ENCODE measurements around the gene SHROOM3.
"Not testable (repeated sequence)": the region's sequence is repeated elsewhere in the genome, so short reads cannot be mapped to it uniquely, and the experiment has no call there.

The SHROOM3 gene

GRCh38 chr4:76697129-76697803 is 262.2 kb downstream of the SHROOM3 start:
- no peak for DNase-seq (ENCODE audit: low read depth)

- no peak for DNase-seq (ENCODE audit: low read depth)
Measured at GRCh38 chr4:76698141-76698540, 263.1 kb downstream of the SHROOM3 start.

- no peak for DNase-seq (ENCODE audit: low read depth)
Measured at GRCh38 chr4:76699751-76700310, 264.8 kb downstream of the SHROOM3 start.

GRCh38 chr4:76702440-76703122 is 267.6 kb downstream of the SHROOM3 start:
- no peak for DNase-seq (ENCODE audit: low read depth)

- DNase-seq (ENCODE audit: low read depth): no peak
Measured at GRCh38 chr4:76703123-76703490, 268.1 kb downstream of the SHROOM3 start.

- no peak for DNase-seq (ENCODE audit: low read depth)
Measured at GRCh38 chr4:76703676-76704075, 268.6 kb downstream of the SHROOM3 start.

- DNase-seq (ENCODE audit: low read depth): no peak
Measured at GRCh38 chr4:76704133-76704881, 269.3 kb downstream of the SHROOM3 start.

- DNase-seq (ENCODE audit: low read depth): no peak
Measured at GRCh38 chr4:76705472-76705871, 270.4 kb downstream of the SHROOM3 start.

GRCh38 chr4:76706581-76706980 is 271.6 kb downstream of the SHROOM3 start:
- no peak for DNase-seq (ENCODE audit: low read depth)

- no peak for DNase-seq (ENCODE audit: low read depth)
Measured at GRCh38 chr4:76708971-76709771, 274.1 kb downstream of the SHROOM3 start.

- DNase-seq (ENCODE audit: low read depth): no peak
Measured at GRCh38 chr4:76709772-76710090, 274.7 kb downstream of the SHROOM3 start.

- DNase-seq (ENCODE audit: low read depth): no peak
Measured at GRCh38 chr4:76712564-76712963, 277.5 kb downstream of the SHROOM3 start.

GRCh38 chr4:76714226-76714625 is 279.2 kb downstream of the SHROOM3 start:
- DNase-seq (ENCODE audit: low read depth): no peak

GRCh38 chr4:76716020-76716419 is 281.0 kb downstream of the SHROOM3 start:
- no peak for DNase-seq (ENCODE audit: low read depth)

- no peak for DNase-seq (ENCODE audit: low read depth)
Measured at GRCh38 chr4:76716658-76717057, 281.6 kb downstream of the SHROOM3 start.

GRCh38 chr4:76717431-76717830 is 282.4 kb downstream of the SHROOM3 start:
- DNase-seq (ENCODE audit: low read depth): no peak

- no peak for DNase-seq (ENCODE audit: low read depth)
Measured at GRCh38 chr4:76718021-76718420, 283.0 kb downstream of the SHROOM3 start.

GRCh38 chr4:76718831-76719230 is 283.8 kb downstream of the SHROOM3 start:
- no peak for DNase-seq (ENCODE audit: low read depth)

GRCh38 chr4:76720121-76720520 is 285.1 kb downstream of the SHROOM3 start:
- no peak for DNase-seq (ENCODE audit: low read depth)

GRCh38 chr4:76722146-76722545 is 287.1 kb downstream of the SHROOM3 start:
- DNase-seq (ENCODE audit: low read depth): not testable (repeated sequence)

GRCh38 chr4:76722838-76723237 is 287.8 kb downstream of the SHROOM3 start:
- no peak for DNase-seq (ENCODE audit: low read depth)

GRCh38 chr4:76723373-76723772 is 288.3 kb downstream of the SHROOM3 start:
- DNase-seq (ENCODE audit: low read depth): no peak

Data from activated T-cell treated with anti-CD3 and anti-CD28 coated beads for 24 hours (primary cell).